ENCODE measurements around the gene TMEM91. TPM values are rescaled to one million over a fixed set of nuclear protein-coding genes. Genes with fewer than 3 reads are reported as not detected.
A peak's percentile ranks its signal among the peaks of the same experiment; 100 is the strongest.

TMEM91 gene
- total and polyA plus RNA-seq, 9 of the 15 experiments (the other 6 are each of a cell fraction or from before 2014, with no cell fraction given) = 1.2 to 5.2 (median 2.7) TPM

DNA sequence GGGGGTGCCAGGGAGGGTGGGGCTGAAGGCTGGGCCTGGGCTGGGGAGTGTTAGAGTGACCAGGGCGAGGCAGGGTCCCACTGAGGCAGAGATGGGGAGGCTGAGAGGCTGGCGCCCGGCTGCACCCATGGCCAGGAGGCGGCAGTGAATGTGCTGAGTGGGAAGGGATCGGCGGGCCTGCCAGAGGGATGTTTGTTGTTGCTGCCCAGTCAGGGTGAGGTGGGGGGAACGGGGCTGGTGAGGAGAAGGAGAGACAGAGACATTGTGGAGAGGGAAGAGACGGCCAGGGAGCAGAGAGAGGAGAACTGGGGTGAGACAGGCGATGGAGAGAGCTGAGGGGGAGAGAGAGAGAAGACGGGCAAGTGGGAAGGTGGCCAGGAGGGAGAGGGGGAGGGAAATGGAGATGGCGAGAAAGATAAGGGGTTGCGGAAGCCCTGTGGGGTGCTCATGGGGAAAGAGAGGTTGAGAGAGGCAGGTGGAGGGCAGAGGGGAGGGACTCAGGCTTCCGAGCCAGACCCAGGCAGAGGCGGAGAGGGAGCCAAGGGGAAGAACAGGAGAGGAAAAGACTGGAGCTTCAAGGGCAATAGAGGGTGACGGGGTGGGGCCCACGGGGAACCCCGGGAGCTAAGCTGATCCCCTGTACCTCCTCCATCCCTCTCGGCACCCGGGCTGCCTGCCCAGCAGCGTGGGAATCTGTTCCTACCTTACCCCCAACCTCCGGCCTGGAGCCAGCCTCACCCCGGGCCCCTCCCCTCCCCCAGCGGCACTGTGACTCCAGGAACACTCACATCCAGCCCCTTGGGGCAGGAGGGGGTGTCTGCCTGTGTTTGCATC lies 51.5 kb downstream of the TMEM91 start (continued):
- TF ChIP-seq, protein P1, sequence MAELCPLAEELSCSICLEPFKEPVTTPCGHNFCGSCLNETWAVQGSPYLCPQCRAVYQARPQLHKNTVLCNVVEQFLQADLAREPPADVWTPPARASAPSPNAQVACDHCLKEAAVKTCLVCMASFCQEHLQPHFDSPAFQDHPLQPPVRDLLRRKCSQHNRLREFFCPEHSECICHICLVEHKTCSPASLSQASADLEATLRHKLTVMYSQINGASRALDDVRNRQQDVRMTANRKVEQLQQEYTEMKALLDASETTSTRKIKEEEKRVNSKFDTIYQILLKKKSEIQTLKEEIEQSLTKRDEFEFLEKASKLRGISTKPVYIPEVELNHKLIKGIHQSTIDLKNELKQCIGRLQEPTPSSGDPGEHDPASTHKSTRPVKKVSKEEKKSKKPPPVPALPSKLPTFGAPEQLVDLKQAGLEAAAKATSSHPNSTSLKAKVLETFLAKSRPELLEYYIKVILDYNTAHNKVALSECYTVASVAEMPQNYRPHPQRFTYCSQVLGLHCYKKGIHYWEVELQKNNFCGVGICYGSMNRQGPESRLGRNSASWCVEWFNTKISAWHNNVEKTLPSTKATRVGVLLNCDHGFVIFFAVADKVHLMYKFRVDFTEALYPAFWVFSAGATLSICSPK (IDR thresholded peaks at IDR 0.05; ENCODE audit: borderline replicate concordance) = peak; percentile 46; the same call in 1 of the 2 replicates
- peak in 1 of 2 experiments; percentile 85; a peak in 2 of 4 replicates for TF ChIP-seq HDAC1 (IDR thresholded peaks at IDR 0.05)
- peak in 1 of 2 experiments; percentile 48; a peak in 2 of 4 replicates for TF ChIP-seq RCOR1 (IDR thresholded peaks at IDR 0.05; ENCODE audit: borderline replicate concordance in 1 of 2, low read depth in 2 of 2, low read length in 2 of 2)
- no peak for TF ChIP-seq KLF1 (tag; IDR thresholded peaks at IDR 0.05)
- TF ChIP-seq, protein P2, sequence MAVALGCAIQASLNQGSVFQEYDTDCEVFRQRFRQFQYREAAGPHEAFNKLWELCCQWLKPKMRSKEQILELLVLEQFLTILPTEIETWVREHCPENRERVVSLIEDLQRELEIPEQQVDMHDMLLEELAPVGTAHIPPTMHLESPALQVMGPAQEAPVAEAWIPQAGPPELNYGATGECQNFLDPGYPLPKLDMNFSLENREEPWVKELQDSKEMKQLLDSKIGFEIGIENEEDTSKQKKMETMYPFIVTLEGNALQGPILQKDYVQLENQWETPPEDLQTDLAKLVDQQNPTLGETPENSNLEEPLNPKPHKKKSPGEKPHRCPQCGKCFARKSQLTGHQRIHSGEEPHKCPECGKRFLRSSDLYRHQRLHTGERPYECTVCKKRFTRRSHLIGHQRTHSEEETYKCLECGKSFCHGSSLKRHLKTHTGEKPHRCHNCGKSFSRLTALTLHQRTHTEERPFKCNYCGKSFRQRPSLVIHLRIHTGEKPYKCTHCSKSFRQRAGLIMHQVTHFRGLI (CRISPR knock-in tag; IDR thresholded peaks at IDR 0.05) = no peak
- TF ChIP-seq RFX5 (IDR thresholded peaks at IDR 0.05; ENCODE audit: low read depth, low read length) = no peak
- TF ChIP-seq, protein P3, sequence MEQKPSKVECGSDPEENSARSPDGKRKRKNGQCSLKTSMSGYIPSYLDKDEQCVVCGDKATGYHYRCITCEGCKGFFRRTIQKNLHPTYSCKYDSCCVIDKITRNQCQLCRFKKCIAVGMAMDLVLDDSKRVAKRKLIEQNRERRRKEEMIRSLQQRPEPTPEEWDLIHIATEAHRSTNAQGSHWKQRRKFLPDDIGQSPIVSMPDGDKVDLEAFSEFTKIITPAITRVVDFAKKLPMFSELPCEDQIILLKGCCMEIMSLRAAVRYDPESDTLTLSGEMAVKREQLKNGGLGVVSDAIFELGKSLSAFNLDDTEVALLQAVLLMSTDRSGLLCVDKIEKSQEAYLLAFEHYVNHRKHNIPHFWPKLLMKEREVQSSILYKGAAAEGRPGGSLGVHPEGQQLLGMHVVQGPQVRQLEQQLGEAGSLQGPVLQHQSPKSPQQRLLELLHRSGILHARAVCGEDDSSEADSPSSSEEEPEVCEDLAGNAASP (IDR thresholded peaks at IDR 0.05) = no peak
- TF ChIP-seq, protein P4, sequence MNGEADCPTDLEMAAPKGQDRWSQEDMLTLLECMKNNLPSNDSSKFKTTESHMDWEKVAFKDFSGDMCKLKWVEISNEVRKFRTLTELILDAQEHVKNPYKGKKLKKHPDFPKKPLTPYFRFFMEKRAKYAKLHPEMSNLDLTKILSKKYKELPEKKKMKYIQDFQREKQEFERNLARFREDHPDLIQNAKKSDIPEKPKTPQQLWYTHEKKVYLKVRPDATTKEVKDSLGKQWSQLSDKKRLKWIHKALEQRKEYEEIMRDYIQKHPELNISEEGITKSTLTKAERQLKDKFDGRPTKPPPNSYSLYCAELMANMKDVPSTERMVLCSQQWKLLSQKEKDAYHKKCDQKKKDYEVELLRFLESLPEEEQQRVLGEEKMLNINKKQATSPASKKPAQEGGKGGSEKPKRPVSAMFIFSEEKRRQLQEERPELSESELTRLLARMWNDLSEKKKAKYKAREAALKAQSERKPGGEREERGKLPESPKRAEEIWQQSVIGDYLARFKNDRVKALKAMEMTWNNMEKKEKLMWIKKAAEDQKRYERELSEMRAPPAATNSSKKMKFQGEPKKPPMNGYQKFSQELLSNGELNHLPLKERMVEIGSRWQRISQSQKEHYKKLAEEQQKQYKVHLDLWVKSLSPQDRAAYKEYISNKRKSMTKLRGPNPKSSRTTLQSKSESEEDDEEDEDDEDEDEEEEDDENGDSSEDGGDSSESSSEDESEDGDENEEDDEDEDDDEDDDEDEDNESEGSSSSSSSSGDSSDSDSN (IDR thresholded peaks at IDR 0.05; ENCODE audit: borderline replicate concordance in 1 of 2, low read depth in 2 of 2, low read length in 2 of 2) = no peak
- no peak for TF ChIP-seq DIDO1 (tag; IDR thresholded peaks at IDR 0.05; ENCODE audit: low read depth)
- TF ChIP-seq KLF13 (tag; IDR thresholded peaks at IDR 0.05; ENCODE audit: borderline replicate concordance, low read depth) = no peak
- TF ChIP-seq, protein P5, sequence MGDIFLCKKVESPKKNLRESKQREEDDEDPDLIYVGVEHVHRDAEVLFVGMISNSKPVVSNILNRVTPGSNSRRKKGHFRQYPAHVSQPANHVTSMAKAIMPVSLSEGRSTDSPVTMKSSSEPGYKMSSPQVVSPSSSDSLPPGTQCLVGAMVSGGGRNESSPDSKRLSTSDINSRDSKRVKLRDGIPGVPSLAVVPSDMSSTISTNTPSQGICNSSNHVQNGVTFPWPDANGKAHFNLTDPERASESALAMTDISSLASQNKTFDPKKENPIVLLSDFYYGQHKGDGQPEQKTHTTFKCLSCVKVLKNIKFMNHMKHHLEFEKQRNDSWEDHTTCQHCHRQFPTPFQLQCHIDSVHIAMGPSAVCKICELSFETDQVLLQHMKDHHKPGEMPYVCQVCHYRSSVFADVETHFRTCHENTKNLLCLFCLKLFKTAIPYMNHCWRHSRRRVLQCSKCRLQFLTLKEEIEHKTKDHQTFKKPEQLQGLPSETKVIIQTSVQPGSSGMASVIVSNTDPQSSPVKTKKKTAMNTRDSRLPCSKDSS (IDR thresholded peaks at IDR 0.05; ENCODE audit: low read depth, partially characterized antibody) = no peak
- TF ChIP-seq CCNT2 (IDR thresholded peaks at IDR 0.05; ENCODE audit: borderline replicate concordance, extremely low read depth, insufficient read length, low read depth, low read length) = no peak
- no peak for TF ChIP-seq HMG20B (CRISPR knock-in tag; IDR thresholded peaks at IDR 0.05)
- no peak for TF ChIP-seq ARID2 (IDR thresholded peaks at IDR 0.05)
- TF ChIP-seq, protein P6, sequence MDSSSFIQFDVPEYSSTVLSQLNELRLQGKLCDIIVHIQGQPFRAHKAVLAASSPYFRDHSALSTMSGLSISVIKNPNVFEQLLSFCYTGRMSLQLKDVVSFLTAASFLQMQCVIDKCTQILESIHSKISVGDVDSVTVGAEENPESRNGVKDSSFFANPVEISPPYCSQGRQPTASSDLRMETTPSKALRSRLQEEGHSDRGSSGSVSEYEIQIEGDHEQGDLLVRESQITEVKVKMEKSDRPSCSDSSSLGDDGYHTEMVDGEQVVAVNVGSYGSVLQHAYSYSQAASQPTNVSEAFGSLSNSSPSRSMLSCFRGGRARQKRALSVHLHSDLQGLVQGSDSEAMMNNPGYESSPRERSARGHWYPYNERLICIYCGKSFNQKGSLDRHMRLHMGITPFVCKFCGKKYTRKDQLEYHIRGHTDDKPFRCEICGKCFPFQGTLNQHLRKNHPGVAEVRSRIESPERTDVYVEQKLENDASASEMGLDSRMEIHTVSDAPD (CRISPR knock-in tag; IDR thresholded peaks at IDR 0.05) = no peak

Measured in K562 (cell line).